GM21381 (cell line): Measurements from ENCODE around the gene OTUD1.
"Not testable (repeated sequence)": the region's sequence is repeated elsewhere in the genome, so short reads cannot be mapped to it uniquely, and the experiment has no call there.

Experiments used
- ATAC-seq: cut with Tn5 transposase; IDR thresholded peaks from one replicate; pipeline ENCODE4 v1.9.1; 2021; ENCODE audit warnings: mild to moderate bottlenecking, moderate library complexity; ENCODE audit not compliant: unreplicated experiment

OTUD1 gene

GRCh38 chr10:23438547-23439451, at the start of gene OTUD1:
Gene OTUD1, plus strand, starts transcription at chr10:23439075. Its CDS starts 383 bp downstream, at chr10:23439458.
- peak; percentile 80 for ATAC-seq

- not testable (repeated sequence) for ATAC-seq
These were observed 48.5 kb upstream of the OTUD1 start for GRCh38 chr10:23390408-23390807.

GRCh38 chr10:23390809-23391208, 48.1 kb upstream of the OTUD1 start:
- ATAC-seq = no peak

GRCh38 chr10:23391821-23392220, 47.1 kb upstream of the OTUD1 start:
- no peak for ATAC-seq

- ATAC-seq = no peak
These were observed 43.9 kb upstream of the OTUD1 start for GRCh38 chr10:23395017-23395416.

GRCh38 chr10:23396695-23397094, 42.2 kb upstream of the OTUD1 start:
- ATAC-seq = no peak

- no peak for ATAC-seq
These were observed 39.2 kb upstream of the OTUD1 start for GRCh38 chr10:23399701-23400144.

- ATAC-seq = no peak
These were observed 36.0 kb upstream of the OTUD1 start for GRCh38 chr10:23402856-23403255.

GRCh38 chr10:23403278-23403677, 35.6 kb upstream of the OTUD1 start:
- ATAC-seq = no peak

GRCh38 chr10:23403719-23404118, 35.2 kb upstream of the OTUD1 start:
- ATAC-seq = no peak

GRCh38 chr10:23404461-23404980, 34.4 kb upstream of the OTUD1 start:
- ATAC-seq = no peak

GRCh38 chr10:23405540-23405939, 33.3 kb upstream of the OTUD1 start:
- ATAC-seq = no peak

GRCh38 chr10:23406409-23406808, 32.5 kb upstream of the OTUD1 start:
- ATAC-seq = no peak

GRCh38 chr10:23408330-23408976, 30.4 kb upstream of the OTUD1 start:
- no peak for ATAC-seq

- ATAC-seq = no peak
These were observed 26.7 kb upstream of the OTUD1 start for GRCh38 chr10:23412223-23412622.

GRCh38 chr10:23413629-23414089, 25.2 kb upstream of the OTUD1 start:
- ATAC-seq = peak; percentile 88

GRCh38 chr10:23414658-23415057, 24.2 kb upstream of the OTUD1 start:
- ATAC-seq = no peak

GRCh38 chr10:23417254-23417653, 21.6 kb upstream of the OTUD1 start:
- no peak for ATAC-seq

- no peak for ATAC-seq
These were observed 20.7 kb upstream of the OTUD1 start for GRCh38 chr10:23418051-23418681.

- ATAC-seq = no peak
These were observed 19.7 kb upstream of the OTUD1 start for GRCh38 chr10:23419201-23419600.

- no peak for ATAC-seq
These were observed 19.1 kb upstream of the OTUD1 start for GRCh38 chr10:23419655-23420329.
